SJSA1 (cell line): ENCODE measurements around the gene LMF1. TPM values are rescaled to one million over a fixed set of nuclear protein-coding genes. Genes with fewer than 3 reads are reported as not detected.
"Not testable (repeated sequence)": the region's sequence is repeated elsewhere in the genome, so short reads cannot be mapped to it uniquely, and the experiment has no call there.

ENCODE experiments used
- DNase-seq, 2 experiments: peaks; one replicate each; pipeline ENCODE4 v3.0.0-alpha.2; 2015 to 2020; ENCODE audit warnings: low spot score in 2 of 2, low read depth in 1 of 2
- H3K27ac ChIP-seq: fragments of 250-450 bp; sonication (Bioruptor Pico); 2 replicates; pipeline ENCODE4 v1.5.1; 2020; ENCODE audit warnings: mild to moderate bottlenecking, moderate library complexity
- H3K27me3 ChIP-seq: fragments of 250-450 bp; sonication (Bioruptor Pico); replicated peaks from 2 replicates; pipeline ENCODE4 v1.5.1; 2020; ENCODE audit warnings: mild to moderate bottlenecking, moderate library complexity
- H3K36me3 ChIP-seq: fragments of 250-450 bp; sonication (Bioruptor Pico); 2 replicates; pipeline ENCODE4 v1.5.1; 2020; ENCODE audit warnings: mild to moderate bottlenecking
- H3K4me1 ChIP-seq: fragments of 250-450 bp; sonication (Bioruptor Pico); replicated peaks from 2 replicates; pipeline ENCODE4 v1.6.1; 2021; ENCODE audit warnings: mild to moderate bottlenecking
- H3K4me3 ChIP-seq: fragments of 250-450 bp; sonication (Bioruptor Pico); 2 replicates; pipeline ENCODE4 v1.5.1; 2020; ENCODE audit warnings: mild to moderate bottlenecking
- H3K9me3 ChIP-seq: fragments of 250-450 bp; sonication (Bioruptor Pico); replicated peaks from 2 replicates; pipeline ENCODE4 v1.5.1; 2020; ENCODE audit warnings: mild to moderate bottlenecking
- total RNA-seq: library from RNA; depleted of rRNA; stranded (reverse); fragments of >200 nt; shearing (Covaris generic); gene quantifications from 2 replicates; pipeline ENCODE4 v1.2.3, GENCODE V29; 2014

LMF1 gene
- total RNA-seq, 1 experiment from 2014 or later, result 23.5 TPM

GRCh38 chr16:867421-868385 lies 103.1 kb downstream of the LMF1 start:
- Histone ChIP-seq H3K4me3 (no peak overlapping the region), H3K9me3 (no peaks in the 10 kb centered on the region), H3K36me3 (no peaks in the 10 kb centered on the region), H3K27me3 (0 out of 2 replicates have a peak, but pooled peaks cover 4% of the 10 kb centered on the region), H3K4me1 (no peaks in the 10 kb centered on the region), H3K27ac (no peak overlapping the region)
- no peak for DNase-seq

- Histone ChIP-seq H3K27me3 (0 out of 2 replicates have a peak, but pooled peaks cover 4% of the 10 kb centered on the region), H3K36me3 (no peaks in the 10 kb centered on the region), H3K27ac (no peak overlapping the region), H3K9me3 (no peaks in the 10 kb centered on the region), H3K4me1 (no peaks in the 10 kb centered on the region), H3K4me3 (no peak overlapping the region)
- no peak for DNase-seq
Measured at GRCh38 chr16:866252-866896, 104.4 kb downstream of the LMF1 start.

- no peaks in the 10 kb centered on the region for H3K9me3 ChIP-seq
Measured at GRCh38 chr16:865026-865425, 105.8 kb downstream of the LMF1 start.

GRCh38 chr16:861446-861845 lies 109.3 kb downstream of the LMF1 start:
- Histone ChIP-seq H3K36me3 (no peaks in the 10 kb centered on the region), H3K4me1 (no peaks in the 10 kb centered on the region), H3K9me3 (no peaks in the 10 kb centered on the region; the same call in none of the 2 replicates), H3K27me3 (0 out of 2 replicates have a peak, but pooled peaks cover 4% of the 10 kb centered on the region), H3K4me3 (no peak overlapping the region), H3K27ac (no peak overlapping the region)
- no peak for DNase-seq

More at GRCh38 chr16:865026-865425, 105.8 kb downstream of the LMF1 start:
- Histone ChIP-seq H3K4me1 (no peaks in the 10 kb centered on the region), H3K27me3 (0 out of 2 replicates have a peak, but pooled peaks cover 4% of the 10 kb centered on the region), H3K4me3 (no peak overlapping the region), H3K36me3 (no peaks in the 10 kb centered on the region), H3K27ac (no peak overlapping the region)
- no peak for DNase-seq

GRCh38 chr16:860891-861290 lies 109.9 kb downstream of the LMF1 start:
- H3K4me1 ChIP-seq, result no peaks in the 10 kb centered on the region
- H3K36me3 ChIP-seq, result no peaks in the 10 kb centered on the region
- no peak overlapping the region for H3K4me3 ChIP-seq
- 0 out of 2 replicates have a peak, but pooled peaks cover 4% of the 10 kb centered on the region for H3K27me3 ChIP-seq
- DNase-seq, result no peak
- no peak overlapping the region for H3K27ac ChIP-seq
- no peaks in the 10 kb centered on the region; the same call in none of the 2 replicates for H3K9me3 ChIP-seq

GRCh38 chr16:858971-859370 lies 111.8 kb downstream of the LMF1 start:
- H3K4me1 ChIP-seq, H3K36me3 ChIP-seq, H3K4me3 ChIP-seq, DNase-seq, H3K9me3 ChIP-seq, H3K27me3 ChIP-seq, H3K27ac ChIP-seq: not testable (repeated sequence)

GRCh38 chr16:858441-858840 lies 112.3 kb downstream of the LMF1 start:
- H3K27me3 ChIP-seq, H3K4me1 ChIP-seq, H3K36me3 ChIP-seq, H3K27ac ChIP-seq, H3K9me3 ChIP-seq, H3K4me3 ChIP-seq, DNase-seq: not testable (repeated sequence)

- no peaks in the 10 kb centered on the region for H3K27me3 ChIP-seq
- no peak for DNase-seq
- no peak overlapping the region for H3K4me3 ChIP-seq
- H3K9me3 ChIP-seq, result peaks cover 12% of the 10 kb centered on the region
- no peak overlapping the region for H3K27ac ChIP-seq
- no peaks in the 10 kb centered on the region for H3K4me1 ChIP-seq
- no peaks in the 10 kb centered on the region for H3K36me3 ChIP-seq
Measured at GRCh38 chr16:856811-857210, 114.0 kb downstream of the LMF1 start.

GRCh38 chr16:856101-856500 lies 114.7 kb downstream of the LMF1 start:
- H3K9me3 ChIP-seq, result peaks cover 17% of the 10 kb centered on the region
- H3K4me1 ChIP-seq, result no peaks in the 10 kb centered on the region
- H3K36me3 ChIP-seq, result no peaks in the 10 kb centered on the region
- no peak overlapping the region for H3K4me3 ChIP-seq
- H3K27me3 ChIP-seq, result no peaks in the 10 kb centered on the region
- no peak overlapping the region for H3K27ac ChIP-seq
- DNase-seq, result no peak

- Histone ChIP-seq H3K27me3 (no peaks in the 10 kb centered on the region), H3K4me3 (no peak overlapping the region), H3K36me3 (no peaks in the 10 kb centered on the region), H3K27ac (no peak overlapping the region), H3K9me3 (peaks cover 20% of the 10 kb centered on the region), H3K4me1 (no peaks in the 10 kb centered on the region)
- no peak for DNase-seq
Measured at GRCh38 chr16:855471-855870, 115.3 kb downstream of the LMF1 start.

- Histone ChIP-seq H3K27ac (no peak overlapping the region), H3K9me3 (peaks cover 23% of the 10 kb centered on the region), H3K4me1 (no peaks in the 10 kb centered on the region), H3K27me3 (no peaks in the 10 kb centered on the region), H3K4me3 (no peak overlapping the region), H3K36me3 (no peaks in the 10 kb centered on the region)
- DNase-seq, result no peak
Measured at GRCh38 chr16:854808-855410, 115.9 kb downstream of the LMF1 start.

GRCh38 chr16:853981-854807 lies 116.6 kb downstream of the LMF1 start:
- H3K36me3 ChIP-seq, result no peaks in the 10 kb centered on the region
- H3K27ac ChIP-seq, result no peak overlapping the region
- no peak for DNase-seq
- peaks cover 28% of the 10 kb centered on the region for H3K9me3 ChIP-seq
- no peak overlapping the region for H3K4me3 ChIP-seq
- no peaks in the 10 kb centered on the region for H3K4me1 ChIP-seq
- H3K27me3 ChIP-seq, result no peaks in the 10 kb centered on the region

GRCh38 chr16:853306-853705 lies 117.5 kb downstream of the LMF1 start:
- no peak overlapping the region for H3K4me3 ChIP-seq
- no peaks in the 10 kb centered on the region for H3K36me3 ChIP-seq
- H3K4me1 ChIP-seq, result no peaks in the 10 kb centered on the region
- DNase-seq, result no peak
- H3K27ac ChIP-seq, result no peak overlapping the region
- H3K9me3 ChIP-seq, result peaks cover 28% of the 10 kb centered on the region
- no peaks in the 10 kb centered on the region for H3K27me3 ChIP-seq
